ENCODE results near the gene STAMBPL1. TPM values are rescaled to one million over a fixed set of nuclear protein-coding genes. Genes with fewer than 3 reads are reported as not detected.
A peak's percentile ranks its signal among the peaks of the same experiment; 100 is the strongest.

STAMBPL1 gene
- total RNA-seq, 3 donors from 2014 or later (not counting 1 experiment from before 2014, with no cell fraction given) = 14.8 to 30.3 (median 18.1) TPM

- no peak overlapping the region for H3K4me3 ChIP-seq (ENCODE audit: low read length)
- no peak for TF ChIP-seq CTCF (IDR thresholded peaks at IDR 0.05)
- Mint-ChIP-seq H3K27me3 (ENCODE audit: low read depth in 2 of 2) (no peaks in the 10 kb centered on the region), H3K4me1 (peaks cover 12 to 16% of the 10 kb centered on the region in 2 donors), H3K27ac (no peak overlapping the region), H3K36me3 (no peaks in the 10 kb centered on the region), H3K9me3 (no peaks in the 10 kb centered on the region), H3K4me3 (no peak overlapping the region)
- DNase-seq = no peak
- no peak overlapping the region for H3K27ac ChIP-seq (ENCODE audit: low read length)
- WGBS (ENCODE audit: insufficient coverage) = 95% methylated on average over 2 of the region's 3 CpGs
- H3K36me3 ChIP-seq (ENCODE audit: control insufficient read depth, insufficient read depth, low read length) = peaks cover 5% of the 10 kb centered on the region
- intact Hi-C loops (cut with micrococcal nuclease) = no loop called here
- no peaks in the 10 kb centered on the region for H3K27me3 ChIP-seq (ENCODE audit: control insufficient read depth, insufficient read depth, low read length)
- ATAC-seq = no peak
- H3K4me1 ChIP-seq (ENCODE audit: control insufficient read depth, insufficient read depth, low read length) = peaks cover 9% of the 10 kb centered on the region
- no peaks in the 10 kb centered on the region for H3K9me3 ChIP-seq (ENCODE audit: control insufficient read depth, insufficient read depth, low read length)
These were observed 56.6 kb downstream of the STAMBPL1 start for GRCh38 chr10:88936656-88937055.

GRCh38 chr10:88938039-88938438 lies 58.0 kb downstream of the STAMBPL1 start:
- DNase-seq (no peak), ATAC-seq (no peak)
- peaks cover 5% of the 10 kb centered on the region for H3K36me3 ChIP-seq (ENCODE audit: control insufficient read depth, insufficient read depth, low read length)
- WGBS (ENCODE audit: insufficient coverage) = 95% methylated on average over 3 of the region's 3 CpGs
- Mint-ChIP-seq H3K27me3 (ENCODE audit: low read depth in 2 of 2) (no peaks in the 10 kb centered on the region), H3K9me3 (no peaks in the 10 kb centered on the region), H3K27ac (no peak overlapping the region), H3K36me3 (no peaks in the 10 kb centered on the region), H3K4me3 (no peak overlapping the region), H3K4me1 (peaks cover 12% of the 10 kb centered on the region in 2 donors)
- no peaks in the 10 kb centered on the region for H3K9me3 ChIP-seq (ENCODE audit: control insufficient read depth, insufficient read depth, low read length)
- TF ChIP-seq CTCF (IDR thresholded peaks at IDR 0.05) = no peak
- no peak overlapping the region for H3K4me3 ChIP-seq (ENCODE audit: low read length)
- H3K27ac ChIP-seq (ENCODE audit: low read length) = no peak overlapping the region
- peaks cover 9% of the 10 kb centered on the region for H3K4me1 ChIP-seq (ENCODE audit: control insufficient read depth, insufficient read depth, low read length)
- intact Hi-C loops (cut with micrococcal nuclease) = no loop called here
- H3K27me3 ChIP-seq (ENCODE audit: control insufficient read depth, insufficient read depth, low read length) = no peaks in the 10 kb centered on the region

GRCh38 chr10:88938938-88939337 lies 58.9 kb downstream of the STAMBPL1 start:
- Histone ChIP-seq H3K27me3 (ENCODE audit: control insufficient read depth, insufficient read depth, low read length) (no peaks in the 10 kb centered on the region), H3K27ac (ENCODE audit: low read length) (no peak overlapping the region), H3K4me1 (ENCODE audit: control insufficient read depth, insufficient read depth, low read length) (peaks cover 9% of the 10 kb centered on the region), H3K36me3 (ENCODE audit: control insufficient read depth, insufficient read depth, low read length) (peaks cover 5% of the 10 kb centered on the region), H3K4me3 (ENCODE audit: low read length) (no peak overlapping the region), H3K9me3 (ENCODE audit: control insufficient read depth, insufficient read depth, low read length) (no peaks in the 10 kb centered on the region)
- Mint-ChIP-seq H3K27ac (peak overlapping the region in 1 of 2 donors; percentile 11), H3K9me3 (no peaks in the 10 kb centered on the region), H3K27me3 (ENCODE audit: low read depth in 2 of 2) (no peaks in the 10 kb centered on the region), H3K36me3 (no peaks in the 10 kb centered on the region), H3K4me3 (no peak overlapping the region), H3K4me1 (peaks cover 12% of the 10 kb centered on the region in 2 donors)
- WGBS (ENCODE audit: insufficient coverage) = 100% methylated on average over 2 of the region's 2 CpGs
- intact Hi-C loops (cut with micrococcal nuclease) = no loop called here
- ATAC-seq = no peak
- no peak for TF ChIP-seq CTCF (IDR thresholded peaks at IDR 0.05)
- no peak for DNase-seq

GRCh38 chr10:88941026-88941425 lies 61.0 kb downstream of the STAMBPL1 start:
- intact Hi-C loops (cut with micrococcal nuclease) = no loop called here
- H3K36me3 Mint-ChIP-seq = no peaks in the 10 kb centered on the region
- no peaks in the 10 kb centered on the region for H3K27me3 ChIP-seq (ENCODE audit: control insufficient read depth, insufficient read depth, low read length)
- TF ChIP-seq CTCF (IDR thresholded peaks at IDR 0.05) = no peak
- H3K36me3 ChIP-seq (ENCODE audit: control insufficient read depth, insufficient read depth, low read length) = peaks cover 5% of the 10 kb centered on the region
- no peak for DNase-seq
- H3K27ac ChIP-seq (ENCODE audit: low read length) = no peak overlapping the region
- no peaks in the 10 kb centered on the region for H3K9me3 Mint-ChIP-seq
- no peaks in the 10 kb centered on the region for H3K27me3 Mint-ChIP-seq (ENCODE audit: low read depth in 2 of 2)
- H3K9me3 ChIP-seq (ENCODE audit: control insufficient read depth, insufficient read depth, low read length) = no peaks in the 10 kb centered on the region
- H3K4me1 ChIP-seq (ENCODE audit: control insufficient read depth, insufficient read depth, low read length) = no peaks in the 10 kb centered on the region
- 98% methylated on average over 6 of the region's 6 CpGs for WGBS (ENCODE audit: insufficient coverage)
- no peak overlapping the region for H3K4me3 ChIP-seq (ENCODE audit: low read length)
- H3K27ac Mint-ChIP-seq = no peak overlapping the region
- no peaks in the 10 kb centered on the region for H3K4me1 Mint-ChIP-seq
- ATAC-seq = no peak
- H3K4me3 Mint-ChIP-seq = no peak overlapping the region

Measured in natural killer cell (primary cell).